ENCODE data around the gene PACRG.

Gene PACRG

GRCh38 chr6:163323274-163323673 is 595.5 kb downstream of the PACRG start:
- H3K18ac ChIP-seq (ENCODE audit: low read depth in 1 of 2, low read length in 2 of 2): no peak overlapping the region
- H3K27ac ChIP-seq (ENCODE audit: low read length, poor library complexity, severe bottlenecking): no peak overlapping the region
- H2BK15ac ChIP-seq (ENCODE audit: low read depth, poor library complexity, severe bottlenecking): no peak overlapping the region
- H3K14ac ChIP-seq (ENCODE audit: low read length in 2 of 2): no peak overlapping the region
- H3K79me1 ChIP-seq (replicated peaks; ENCODE audit: low read length, poor library complexity, severe bottlenecking): no peaks in the 10 kb centered on the region
- H4K8ac ChIP-seq (ENCODE audit: low read length): no peak overlapping the region
- H2BK12ac ChIP-seq (ENCODE audit: low read length in 2 of 2): no peak overlapping the region
- H3K4me3 ChIP-seq (ENCODE audit: insufficient read depth in 1 of 2, low read depth in 1 of 2, low read length in 2 of 2): no peak overlapping the region
- H2AK5ac ChIP-seq (ENCODE audit: low read length, severe bottlenecking): peak overlapping the region; percentile 72
- no peak overlapping the region for H2BK5ac ChIP-seq (ENCODE audit: low read depth, low read length, poor library complexity, severe bottlenecking)
- no peaks in the 10 kb centered on the region for H3K36me3 ChIP-seq (ENCODE audit: control insufficient read depth in 1 of 2, insufficient read depth in 2 of 2, low read depth in 1 of 2, low read length in 2 of 2)
- H2BK120ac ChIP-seq (ENCODE audit: low read depth, low read length): no peak overlapping the region
- H3K9me3 ChIP-seq (ENCODE audit: control insufficient read depth, low read length): no peaks in the 10 kb centered on the region
- no peak overlapping the region for H2AFZ ChIP-seq (ENCODE audit: low read depth, low read length)
- H3K4me2 ChIP-seq (ENCODE audit: low read length, poor library complexity, severe bottlenecking): no peak overlapping the region
- peaks cover 11% of the 10 kb centered on the region for H3K4me1 ChIP-seq (ENCODE audit: control insufficient read depth, insufficient read depth, low read depth, low read length)
- 94% methylated on average over 13 of the region's 13 CpGs for WGBS
- no peak overlapping the region for H3K23ac ChIP-seq (ENCODE audit: low read length in 2 of 2)
- H3K4ac ChIP-seq (ENCODE audit: low read depth in 1 of 2, low read length in 2 of 2): no peak overlapping the region
- DNase-seq: no peak
- no peaks in the 10 kb centered on the region for H3K27me3 ChIP-seq (ENCODE audit: control insufficient read depth in 1 of 2, insufficient read depth in 1 of 2, low read length in 2 of 2)
- H4K91ac ChIP-seq (ENCODE audit: low read length): no peak overlapping the region
- no peak overlapping the region for H3K9ac ChIP-seq (ENCODE audit: low read length)

GRCh38 chr6:163323705-163324104 is 595.9 kb downstream of the PACRG start:
- Histone ChIP-seq H3K4me3 (ENCODE audit: insufficient read depth in 1 of 2, low read depth in 1 of 2, low read length in 2 of 2) (no peak overlapping the region), H2BK12ac (ENCODE audit: low read length in 2 of 2) (no peak overlapping the region), H3K4me2 (ENCODE audit: low read length, poor library complexity, severe bottlenecking) (no peak overlapping the region), H3K9me3 (ENCODE audit: control insufficient read depth, low read length) (no peaks in the 10 kb centered on the region), H2BK5ac (ENCODE audit: low read depth, low read length, poor library complexity, severe bottlenecking) (no peak overlapping the region), H3K79me1 (replicated peaks; ENCODE audit: low read length, poor library complexity, severe bottlenecking) (no peaks in the 10 kb centered on the region), H3K27ac (ENCODE audit: low read length, poor library complexity, severe bottlenecking) (no peak overlapping the region), H3K4me1 (ENCODE audit: control insufficient read depth, insufficient read depth, low read depth, low read length) (peaks cover 13% of the 10 kb centered on the region), H2AFZ (ENCODE audit: low read depth, low read length) (no peak overlapping the region), H3K14ac (ENCODE audit: low read length in 2 of 2) (no peak overlapping the region), H3K23ac (ENCODE audit: low read length in 2 of 2) (no peak overlapping the region), H3K36me3 (ENCODE audit: control insufficient read depth in 1 of 2, insufficient read depth in 2 of 2, low read depth in 1 of 2, low read length in 2 of 2) (no peaks in the 10 kb centered on the region), H4K91ac (ENCODE audit: low read length) (no peak overlapping the region), H2BK120ac (ENCODE audit: low read depth, low read length) (no peak overlapping the region), H2AK5ac (ENCODE audit: low read length, severe bottlenecking) (peak overlapping the region; percentile 72), H4K8ac (ENCODE audit: low read length) (no peak overlapping the region), H3K18ac (ENCODE audit: low read depth in 1 of 2, low read length in 2 of 2) (no peak overlapping the region), H2BK15ac (ENCODE audit: low read depth, poor library complexity, severe bottlenecking) (no peak overlapping the region), H3K27me3 (ENCODE audit: control insufficient read depth in 1 of 2, insufficient read depth in 1 of 2, low read length in 2 of 2) (no peaks in the 10 kb centered on the region), H3K4ac (ENCODE audit: low read depth in 1 of 2, low read length in 2 of 2) (no peak overlapping the region), H3K9ac (ENCODE audit: low read length) (no peak overlapping the region)
- no peak for DNase-seq
- 94% methylated on average over 7 of the region's 7 CpGs for WGBS

GRCh38 chr6:163324326-163324687 is 596.5 kb downstream of the PACRG start:
- H2BK12ac ChIP-seq (ENCODE audit: low read length in 2 of 2): no peak overlapping the region
- no peak overlapping the region for H3K14ac ChIP-seq (ENCODE audit: low read length in 2 of 2)
- peak overlapping the region; percentile 68 for H3K27ac ChIP-seq (ENCODE audit: low read length, poor library complexity, severe bottlenecking)
- no peaks in the 10 kb centered on the region for H3K36me3 ChIP-seq (ENCODE audit: control insufficient read depth in 1 of 2, insufficient read depth in 2 of 2, low read depth in 1 of 2, low read length in 2 of 2)
- H3K4me3 ChIP-seq (ENCODE audit: insufficient read depth in 1 of 2, low read depth in 1 of 2, low read length in 2 of 2): no peak overlapping the region
- no peak overlapping the region for H2AFZ ChIP-seq (ENCODE audit: low read depth, low read length)
- no peaks in the 10 kb centered on the region for H3K9me3 ChIP-seq (ENCODE audit: control insufficient read depth, low read length)
- H2AK5ac ChIP-seq (ENCODE audit: low read length, severe bottlenecking): no peak overlapping the region
- no peak for DNase-seq
- no peak overlapping the region for H4K8ac ChIP-seq (ENCODE audit: low read length)
- no peak overlapping the region for H3K23ac ChIP-seq (ENCODE audit: low read length in 2 of 2)
- no peak overlapping the region for H3K9ac ChIP-seq (ENCODE audit: low read length)
- H4K91ac ChIP-seq (ENCODE audit: low read length): no peak overlapping the region
- H3K18ac ChIP-seq (ENCODE audit: low read depth in 1 of 2, low read length in 2 of 2): no peak overlapping the region
- H2BK15ac ChIP-seq (ENCODE audit: low read depth, poor library complexity, severe bottlenecking): no peak overlapping the region
- no peak overlapping the region for H2BK5ac ChIP-seq (ENCODE audit: low read depth, low read length, poor library complexity, severe bottlenecking)
- no peaks in the 10 kb centered on the region for H3K79me1 ChIP-seq (replicated peaks; ENCODE audit: low read length, poor library complexity, severe bottlenecking)
- H3K4me2 ChIP-seq (ENCODE audit: low read length, poor library complexity, severe bottlenecking): no peak overlapping the region
- no peak overlapping the region for H2BK120ac ChIP-seq (ENCODE audit: low read depth, low read length)
- no peaks in the 10 kb centered on the region for H3K27me3 ChIP-seq (ENCODE audit: control insufficient read depth in 1 of 2, insufficient read depth in 1 of 2, low read length in 2 of 2)
- H3K4me1 ChIP-seq (ENCODE audit: control insufficient read depth, insufficient read depth, low read depth, low read length): peaks cover 15% of the 10 kb centered on the region
- 93% methylated on average over 3 of the region's 4 CpGs for WGBS
- no peak overlapping the region for H3K4ac ChIP-seq (ENCODE audit: low read depth in 1 of 2, low read length in 2 of 2)

GRCh38 chr6:163324688-163325389 is 597.1 kb downstream of the PACRG start:
- WGBS: 58% methylated on average over 9 of the region's 10 CpGs

More at GRCh38 chr6:163324688-163325389, 597.1 kb downstream of the PACRG start:
- no peak overlapping the region for H4K8ac ChIP-seq (ENCODE audit: low read length)
- no peak overlapping the region for H3K18ac ChIP-seq (ENCODE audit: low read depth in 1 of 2, low read length in 2 of 2)
- H3K27ac ChIP-seq (ENCODE audit: low read length, poor library complexity, severe bottlenecking): peak overlapping the region; percentile 96
- H2BK15ac ChIP-seq (ENCODE audit: low read depth, poor library complexity, severe bottlenecking): no peak overlapping the region
- H2AFZ ChIP-seq (ENCODE audit: low read depth, low read length): no peak overlapping the region
- H3K36me3 ChIP-seq (ENCODE audit: control insufficient read depth in 1 of 2, insufficient read depth in 2 of 2, low read depth in 1 of 2, low read length in 2 of 2): no peaks in the 10 kb centered on the region
- H2BK120ac ChIP-seq (ENCODE audit: low read depth, low read length): no peak overlapping the region
- H2BK5ac ChIP-seq (ENCODE audit: low read depth, low read length, poor library complexity, severe bottlenecking): no peak overlapping the region
- H3K9ac ChIP-seq (ENCODE audit: low read length): peak overlapping the region; percentile 44
- no peaks in the 10 kb centered on the region for H3K79me1 ChIP-seq (replicated peaks; ENCODE audit: low read length, poor library complexity, severe bottlenecking)
- H2AK5ac ChIP-seq (ENCODE audit: low read length, severe bottlenecking): no peak overlapping the region
- H3K14ac ChIP-seq (ENCODE audit: low read length in 2 of 2): no peak overlapping the region
- no peak overlapping the region for H3K4me3 ChIP-seq (ENCODE audit: insufficient read depth in 1 of 2, low read depth in 1 of 2, low read length in 2 of 2)
- no peak for DNase-seq
- no peak overlapping the region for H3K23ac ChIP-seq (ENCODE audit: low read length in 2 of 2)
- no peak overlapping the region for H2BK12ac ChIP-seq (ENCODE audit: low read length in 2 of 2)
- H3K4me2 ChIP-seq (ENCODE audit: low read length, poor library complexity, severe bottlenecking): peak overlapping the region; percentile 56
- H3K4ac ChIP-seq (ENCODE audit: low read depth in 1 of 2, low read length in 2 of 2): no peak overlapping the region
- H3K9me3 ChIP-seq (ENCODE audit: control insufficient read depth, low read length): no peaks in the 10 kb centered on the region
- H4K91ac ChIP-seq (ENCODE audit: low read length): no peak overlapping the region
- peaks cover 20% of the 10 kb centered on the region for H3K4me1 ChIP-seq (ENCODE audit: control insufficient read depth, insufficient read depth, low read depth, low read length)
- no peaks in the 10 kb centered on the region for H3K27me3 ChIP-seq (ENCODE audit: control insufficient read depth in 1 of 2, insufficient read depth in 1 of 2, low read length in 2 of 2)
